ENCODE data around the gene PAQR8.

DNA sequence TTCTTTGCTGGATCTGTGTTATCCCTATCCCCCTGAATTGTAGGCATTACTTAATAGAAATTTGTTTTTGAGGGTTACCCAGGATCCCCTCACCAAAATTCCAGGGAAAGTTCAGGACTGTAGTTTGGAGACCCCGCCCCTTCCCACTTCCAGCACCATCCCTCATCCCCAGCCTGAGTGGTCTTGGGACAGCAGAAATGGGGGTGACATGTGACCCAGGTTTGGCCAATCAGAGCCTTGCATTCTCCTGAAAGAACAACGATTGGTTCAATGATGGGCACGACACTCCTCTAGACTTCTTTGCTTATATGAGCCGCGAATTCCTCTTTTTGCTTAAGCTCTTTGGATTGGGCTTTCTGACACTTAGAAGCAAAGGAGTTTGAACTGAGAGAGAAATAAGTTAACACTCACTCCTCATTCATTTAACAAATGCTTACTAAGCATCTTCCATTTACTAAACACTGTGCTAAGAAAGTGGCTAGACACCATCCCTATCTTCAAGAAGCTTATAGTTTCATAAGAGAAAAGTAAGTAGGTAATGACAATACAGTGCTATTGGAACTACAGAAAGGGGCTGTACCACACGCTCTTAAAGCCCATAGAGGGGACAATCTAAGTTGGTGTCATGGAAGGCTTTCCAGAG lies 24.9 kb upstream of the PAQR8 start:
- TF ChIP-seq, protein P1, sequence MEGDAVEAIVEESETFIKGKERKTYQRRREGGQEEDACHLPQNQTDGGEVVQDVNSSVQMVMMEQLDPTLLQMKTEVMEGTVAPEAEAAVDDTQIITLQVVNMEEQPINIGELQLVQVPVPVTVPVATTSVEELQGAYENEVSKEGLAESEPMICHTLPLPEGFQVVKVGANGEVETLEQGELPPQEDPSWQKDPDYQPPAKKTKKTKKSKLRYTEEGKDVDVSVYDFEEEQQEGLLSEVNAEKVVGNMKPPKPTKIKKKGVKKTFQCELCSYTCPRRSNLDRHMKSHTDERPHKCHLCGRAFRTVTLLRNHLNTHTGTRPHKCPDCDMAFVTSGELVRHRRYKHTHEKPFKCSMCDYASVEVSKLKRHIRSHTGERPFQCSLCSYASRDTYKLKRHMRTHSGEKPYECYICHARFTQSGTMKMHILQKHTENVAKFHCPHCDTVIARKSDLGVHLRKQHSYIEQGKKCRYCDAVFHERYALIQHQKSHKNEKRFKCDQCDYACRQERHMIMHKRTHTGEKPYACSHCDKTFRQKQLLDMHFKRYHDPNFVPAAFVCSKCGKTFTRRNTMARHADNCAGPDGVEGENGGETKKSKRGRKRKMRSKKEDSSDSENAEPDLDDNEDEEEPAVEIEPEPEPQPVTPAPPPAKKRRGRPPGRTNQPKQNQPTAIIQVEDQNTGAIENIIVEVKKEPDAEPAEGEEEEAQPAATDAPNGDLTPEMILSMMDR (IDR thresholded peaks at IDR 0.05), result no peak
- TF ChIP-seq POLR2A (IDR thresholded peaks at IDR 0.05) (no peak), EP300 (IDR thresholded peaks at IDR 0.05) (no peak), POLR2AphosphoS5 (IDR thresholded peaks at IDR 0.05) (no peak)
